OCI-LY3 (cell line): Measurements from ENCODE around the gene FOXN4.

Source experiments
- EZH2phosphoT487 ChIP-seq: fragments of 200-600 bp; shearing (Covaris generic); IDR thresholded peaks from 2 replicates; pipeline ENCODE4 v1.6.1; 2018; ENCODE audit warnings: antibody characterized with exemption, mixed run types, low read depth
- TF ChIP-seq, protein P1 (sequence below): fragments of 200-600, 300-600 bp; sonication (generic); IDR thresholded peaks from 2 replicates; pipeline ENCODE4 v1.5.1; 2014; ENCODE audit warnings: antibody characterized with exemption, low read length, low read depth

GRCh38 chr12:109239691-109240090 lies 69.4 kb downstream of the FOXN4 start:
- TF ChIP-seq, protein P1, sequence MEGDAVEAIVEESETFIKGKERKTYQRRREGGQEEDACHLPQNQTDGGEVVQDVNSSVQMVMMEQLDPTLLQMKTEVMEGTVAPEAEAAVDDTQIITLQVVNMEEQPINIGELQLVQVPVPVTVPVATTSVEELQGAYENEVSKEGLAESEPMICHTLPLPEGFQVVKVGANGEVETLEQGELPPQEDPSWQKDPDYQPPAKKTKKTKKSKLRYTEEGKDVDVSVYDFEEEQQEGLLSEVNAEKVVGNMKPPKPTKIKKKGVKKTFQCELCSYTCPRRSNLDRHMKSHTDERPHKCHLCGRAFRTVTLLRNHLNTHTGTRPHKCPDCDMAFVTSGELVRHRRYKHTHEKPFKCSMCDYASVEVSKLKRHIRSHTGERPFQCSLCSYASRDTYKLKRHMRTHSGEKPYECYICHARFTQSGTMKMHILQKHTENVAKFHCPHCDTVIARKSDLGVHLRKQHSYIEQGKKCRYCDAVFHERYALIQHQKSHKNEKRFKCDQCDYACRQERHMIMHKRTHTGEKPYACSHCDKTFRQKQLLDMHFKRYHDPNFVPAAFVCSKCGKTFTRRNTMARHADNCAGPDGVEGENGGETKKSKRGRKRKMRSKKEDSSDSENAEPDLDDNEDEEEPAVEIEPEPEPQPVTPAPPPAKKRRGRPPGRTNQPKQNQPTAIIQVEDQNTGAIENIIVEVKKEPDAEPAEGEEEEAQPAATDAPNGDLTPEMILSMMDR: no peak
- TF ChIP-seq EZH2phosphoT487: no peak
